ENCODE measurements around the gene PTTG2. TPM values are rescaled to one million over a fixed set of nuclear protein-coding genes. Genes with fewer than 3 reads are reported as not detected.

PTTG2 gene
- total and polyA plus RNA-seq, 2 experiments from 2014 or later: 1.1 TPM; not detected in 1

- no peak overlapping the region for H3K4me3 ChIP-seq
- Mint-ChIP-seq H3K36me3 (ENCODE audit: low read depth) (no peaks in the 10 kb centered on the region; the same call in 2 of the 3 replicates), H3K9me3 (no peaks in the 10 kb centered on the region), H3K27ac (no peak overlapping the region), H3K4me1 (no peaks in the 10 kb centered on the region; the same call in 2 of the 3 replicates), H3K27me3 (ENCODE audit: insufficient read depth, low read depth, poor library complexity) (peaks cover 2% of the 10 kb centered on the region), H3K4me3 (no peak overlapping the region)
- H3K27ac ChIP-seq (ENCODE audit: low read depth): no peak overlapping the region
- no peaks in the 10 kb centered on the region for H3F3A ChIP-seq (replicated peaks; ENCODE audit: low read depth)
- no peaks in the 10 kb centered on the region for H3K4me1 ChIP-seq (ENCODE audit: insufficient read depth)
- no peaks in the 10 kb centered on the region for H3K36me3 ChIP-seq (ENCODE audit: insufficient read depth)
- H4K20me1 ChIP-seq (replicated peaks; ENCODE audit: insufficient read depth): no peaks in the 10 kb centered on the region
- H3K4me2 ChIP-seq: no peak overlapping the region
- ATAC-seq: no peak
- no peaks in the 10 kb centered on the region for H3K27me3 ChIP-seq (ENCODE audit: insufficient read depth)
- no peaks in the 10 kb centered on the region; the same call in 1 of the 2 replicates for H3K9me2 ChIP-seq (ENCODE audit: insufficient read depth)
- TF ChIP-seq CTCF (conservative IDR thresholded peaks at IDR 0.05; ENCODE audit: low read depth in 2 of 2) (no peak), NANOG (IDR thresholded peaks at IDR 0.05; ENCODE audit: borderline replicate concordance) (no peak), STAT1 (IDR thresholded peaks at IDR 0.05; ENCODE audit: unreplicated experiment) (no peak), ZNF462 (CRISPR knock-in tag; IDR thresholded peaks at IDR 0.05) (no peak), ZNF331 (CRISPR knock-in tag; IDR thresholded peaks at IDR 0.05; ENCODE audit: low read depth) (no peak), REST (IDR thresholded peaks at IDR 0.05; ENCODE audit: unreplicated experiment) (no peak), CREB1 (CRISPR knock-in tag; IDR thresholded peaks at IDR 0.05; ENCODE audit: low read depth) (no peak), EZH2phosphoT487 (IDR thresholded peaks at IDR 0.05; ENCODE audit: unreplicated experiment) (no peak), ZNF114 (CRISPR knock-in tag; IDR thresholded peaks at IDR 0.05) (no peak), JUNB (IDR thresholded peaks at IDR 0.05; ENCODE audit: unreplicated experiment) (no peak), POLR2AphosphoS5 (IDR thresholded peaks at IDR 0.05; ENCODE audit: low read depth) (no peak), EZH2 (IDR thresholded peaks at IDR 0.05; ENCODE audit: low read depth, unreplicated experiment) (no peak), ETS1 (IDR thresholded peaks at IDR 0.05) (no peak)
- DNase-seq (ENCODE audit: low spot score): no peak
- no peak overlapping the region for H2AFZ ChIP-seq
- no peaks in the 10 kb centered on the region for H3K79me2 ChIP-seq (replicated peaks; ENCODE audit: insufficient read depth)
Measured at GRCh38 chr4:37953620-37954293, 6.4 kb upstream of the PTTG2 start.
